ENCODE measurements around the gene DDIT3.
A peak's percentile ranks its signal among the peaks of the same experiment; 100 is the strongest.

The DDIT3 gene

GRCh38 chr12:57535764-57536596 is 15.7 kb upstream of the DDIT3 start:
- no peak overlapping the region for H3K27ac ChIP-seq

GRCh38 chr12:57534991-57535543 is 14.8 kb upstream of the DDIT3 start:
- H3K27ac ChIP-seq, result no peak overlapping the region
- no peak for TF ChIP-seq CTCF (IDR thresholded peaks at IDR 0.05)
- TF ChIP-seq ZFX (IDR thresholded peaks at IDR 0.05; ENCODE audit: borderline replicate concordance), result no peak

More at GRCh38 chr12:57535764-57536596, 15.7 kb upstream of the DDIT3 start:
- TF ChIP-seq CTCF (IDR thresholded peaks at IDR 0.05) (no peak), ZFX (IDR thresholded peaks at IDR 0.05; ENCODE audit: borderline replicate concordance) (no peak)

- TF ChIP-seq ZFX (IDR thresholded peaks at IDR 0.05; ENCODE audit: borderline replicate concordance) (no peak), CTCF (IDR thresholded peaks at IDR 0.05) (no peak)
Observed at GRCh38 chr12:57534250-57534649, 13.9 kb upstream of the DDIT3 start.

GRCh38 chr12:57533108-57533507 is 12.8 kb upstream of the DDIT3 start:
- no peak overlapping the region for H3K27ac ChIP-seq
- TF ChIP-seq ZFX (IDR thresholded peaks at IDR 0.05; ENCODE audit: borderline replicate concordance) (no peak), CTCF (IDR thresholded peaks at IDR 0.05) (no peak)

More at GRCh38 chr12:57534250-57534649, 13.9 kb upstream of the DDIT3 start:
- H3K27ac ChIP-seq, result no peak overlapping the region

- TF ChIP-seq CTCF (IDR thresholded peaks at IDR 0.05), result no peak
- no peak for TF ChIP-seq ZFX (IDR thresholded peaks at IDR 0.05; ENCODE audit: borderline replicate concordance)
- H3K27ac ChIP-seq, result 0 out of 2 replicates have a peak overlapping the region, but pooled peaks have one; percentile 46
Observed at GRCh38 chr12:57531836-57532235, 11.5 kb upstream of the DDIT3 start.

GRCh38 chr12:57530396-57531142 is 10.3 kb upstream of the DDIT3 start:
- H3K27ac ChIP-seq, result peak overlapping the region; percentile 46
- no peak for TF ChIP-seq CTCF (IDR thresholded peaks at IDR 0.05)
- TF ChIP-seq ZFX (IDR thresholded peaks at IDR 0.05; ENCODE audit: borderline replicate concordance), result no peak

All from 22Rv1 (cell line).